OCI-LY1 (cell line): ENCODE data around the gene PILRA.
A peak's percentile ranks its signal among the peaks of the same experiment; 100 is the strongest.
"Not testable (repeated sequence)": the region's sequence is repeated elsewhere in the genome, so short reads cannot be mapped to it uniquely, and the experiment has no call there.

Experiments used
- H2AFZ ChIP-seq: fragments of 200-600 bp; sonication (generic), shearing (Covaris generic); 2 replicates; pipeline ENCODE4 v1.6.0; 2014; ENCODE audit warnings: antibody characterized with exemption, mild to moderate bottlenecking, low read length
- H3F3A ChIP-seq: fragments of 200-600 bp; sonication (generic), shearing (Covaris generic); 2 replicates; pipeline ENCODE4 v1.6.0; 2014; ENCODE audit warnings: mild to moderate bottlenecking, antibody characterized with exemption, low read length, moderate library complexity; ENCODE audit not compliant: insufficient read depth
- H3K27ac ChIP-seq: fragments of 200-600 bp; sonication (generic); 2 replicates; pipeline ENCODE4 v1.5.1; 2014; ENCODE audit warnings: low read length, mixed run types, mild to moderate bottlenecking, low read depth; ENCODE audit not compliant: poor library complexity, severe bottlenecking
- H3K27me3 ChIP-seq: fragments of 200-600 bp; sonication (generic); 2 replicates; pipeline ENCODE4 v1.6.0; 2014; ENCODE audit warnings: antibody characterized with exemption, mild to moderate bottlenecking, low read length, moderate library complexity; ENCODE audit not compliant: insufficient read depth
- H3K36me3 ChIP-seq: fragments of 200-600 bp; sonication (generic); 2 replicates; pipeline ENCODE4 v1.6.1; 2014; ENCODE audit warnings: mild to moderate bottlenecking, antibody characterized with exemption, low read length, moderate library complexity, mixed read lengths; ENCODE audit not compliant: insufficient read depth
- H3K4me1 ChIP-seq: fragments of 200-600 bp; sonication (generic); 2 replicates; pipeline ENCODE4 v1.5.1; 2014; ENCODE audit warnings: mild to moderate bottlenecking, low read length, moderate library complexity; ENCODE audit not compliant: insufficient read depth, severe bottlenecking
- H3K4me2 ChIP-seq: fragments of 200-600 bp; sonication (generic), shearing (Covaris generic); 2 replicates; pipeline ENCODE4 v1.6.1; 2014; ENCODE audit warnings: low read length
- H3K4me3 ChIP-seq: fragments of 200-600 bp; sonication (generic); 2 replicates; pipeline ENCODE4 v1.5.1; 2014; ENCODE audit warnings: low read length, low read depth, mild to moderate bottlenecking, mixed read lengths; ENCODE audit not compliant: poor library complexity, severe bottlenecking
- H3K79me2 ChIP-seq: fragments of 200-600 bp; shearing (Covaris generic); 2 replicates; pipeline ENCODE4 v1.6.1; 2016; ENCODE audit warnings: mixed run types, low read length, mixed read lengths; ENCODE audit not compliant: insufficient read depth
- H3K9ac ChIP-seq: fragments of 200-600 bp; sonication (generic), shearing (Covaris generic); 2 replicates; pipeline ENCODE4 v1.6.1; 2014; ENCODE audit warnings: mild to moderate bottlenecking, low read length, mixed read lengths
- H3K9me2 ChIP-seq: fragments of 200-600 bp; sonication (generic), shearing (Covaris generic); 2 replicates; pipeline ENCODE4 v1.6.1; 2014; ENCODE audit warnings: low read depth, mild to moderate bottlenecking, low read length, mixed read lengths
- H3K9me3 ChIP-seq: fragments of 200-600 bp; shearing (Covaris generic); 2 replicates; pipeline ENCODE4 v1.6.1; 2014; ENCODE audit warnings: low read length, mixed read lengths
- H4K20me1 ChIP-seq: fragments of 200-600 bp; sonication (generic), shearing (Covaris generic); 2 replicates; pipeline ENCODE4 v1.6.0; 2016; ENCODE audit warnings: mild to moderate bottlenecking, low read length; ENCODE audit not compliant: insufficient read depth
- EZH2 ChIP-seq: fragments of 200-600 bp; sonication (generic), shearing (Covaris generic); IDR thresholded peaks from 2 replicates; pipeline ENCODE4 v1.8.0; 2017; ENCODE audit warnings: borderline replicate concordance, mixed run types, mild to moderate bottlenecking, antibody characterized with exemption, low read length, moderate library complexity, mixed read lengths
- TF ChIP-seq, protein P1 (sequence below): fragments of 200-600 bp; sonication (generic), shearing (Covaris generic); IDR thresholded peaks from 2 replicates; pipeline ENCODE4 v1.5.1; 2017; ENCODE audit warnings: mild to moderate bottlenecking, antibody characterized with exemption, low read length, moderate library complexity, mixed read lengths

The PILRA gene

DNA sequence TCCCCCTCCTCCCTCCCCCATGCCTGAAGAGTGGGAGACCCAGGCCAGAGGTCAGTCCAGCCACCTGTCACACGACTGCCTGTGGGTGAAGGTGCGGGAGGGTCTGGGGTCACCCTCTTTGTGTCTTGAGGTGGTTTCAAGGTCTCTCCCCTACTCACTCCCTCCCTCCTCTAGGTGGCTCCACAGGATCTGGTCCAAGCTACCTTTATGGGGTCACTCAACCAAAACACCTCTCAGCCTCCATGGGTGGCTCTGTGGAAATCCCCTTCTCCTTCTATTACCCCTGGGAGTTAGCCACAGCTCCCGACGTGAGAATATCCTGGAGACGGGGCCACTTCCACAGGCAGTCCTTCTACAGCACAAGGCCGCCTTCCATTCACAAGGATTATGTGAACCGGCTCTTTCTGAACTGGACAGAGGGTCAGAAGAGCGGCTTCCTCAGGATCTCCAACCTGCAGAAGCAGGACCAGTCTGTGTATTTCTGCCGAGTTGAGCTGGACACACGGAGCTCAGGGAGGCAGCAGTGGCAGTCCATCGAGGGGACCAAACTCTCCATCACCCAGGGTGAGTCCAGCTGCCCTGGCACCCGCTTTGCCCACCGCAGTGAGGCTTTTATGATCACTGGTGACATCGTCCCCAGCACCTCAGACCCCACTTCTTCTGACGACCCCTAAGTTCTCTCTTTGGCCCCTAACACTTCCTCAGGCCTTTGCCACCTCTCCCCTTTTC, 747 bp downstream of the PILRA start:
- H3F3A ChIP-seq, H3K27me3 ChIP-seq, H3K79me2 ChIP-seq, H2AFZ ChIP-seq, H3K4me3 ChIP-seq, H3K9me2 ChIP-seq, H3K4me2 ChIP-seq, H3K36me3 ChIP-seq, H3K9me3 ChIP-seq, H4K20me1 ChIP-seq, H3K9ac ChIP-seq, H3K27ac ChIP-seq: not testable (repeated sequence)
- peaks cover 19% of the 10 kb centered on the region for H3K4me1 ChIP-seq
- TF ChIP-seq, protein P1, sequence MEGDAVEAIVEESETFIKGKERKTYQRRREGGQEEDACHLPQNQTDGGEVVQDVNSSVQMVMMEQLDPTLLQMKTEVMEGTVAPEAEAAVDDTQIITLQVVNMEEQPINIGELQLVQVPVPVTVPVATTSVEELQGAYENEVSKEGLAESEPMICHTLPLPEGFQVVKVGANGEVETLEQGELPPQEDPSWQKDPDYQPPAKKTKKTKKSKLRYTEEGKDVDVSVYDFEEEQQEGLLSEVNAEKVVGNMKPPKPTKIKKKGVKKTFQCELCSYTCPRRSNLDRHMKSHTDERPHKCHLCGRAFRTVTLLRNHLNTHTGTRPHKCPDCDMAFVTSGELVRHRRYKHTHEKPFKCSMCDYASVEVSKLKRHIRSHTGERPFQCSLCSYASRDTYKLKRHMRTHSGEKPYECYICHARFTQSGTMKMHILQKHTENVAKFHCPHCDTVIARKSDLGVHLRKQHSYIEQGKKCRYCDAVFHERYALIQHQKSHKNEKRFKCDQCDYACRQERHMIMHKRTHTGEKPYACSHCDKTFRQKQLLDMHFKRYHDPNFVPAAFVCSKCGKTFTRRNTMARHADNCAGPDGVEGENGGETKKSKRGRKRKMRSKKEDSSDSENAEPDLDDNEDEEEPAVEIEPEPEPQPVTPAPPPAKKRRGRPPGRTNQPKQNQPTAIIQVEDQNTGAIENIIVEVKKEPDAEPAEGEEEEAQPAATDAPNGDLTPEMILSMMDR = peak; percentile 49

DNA sequence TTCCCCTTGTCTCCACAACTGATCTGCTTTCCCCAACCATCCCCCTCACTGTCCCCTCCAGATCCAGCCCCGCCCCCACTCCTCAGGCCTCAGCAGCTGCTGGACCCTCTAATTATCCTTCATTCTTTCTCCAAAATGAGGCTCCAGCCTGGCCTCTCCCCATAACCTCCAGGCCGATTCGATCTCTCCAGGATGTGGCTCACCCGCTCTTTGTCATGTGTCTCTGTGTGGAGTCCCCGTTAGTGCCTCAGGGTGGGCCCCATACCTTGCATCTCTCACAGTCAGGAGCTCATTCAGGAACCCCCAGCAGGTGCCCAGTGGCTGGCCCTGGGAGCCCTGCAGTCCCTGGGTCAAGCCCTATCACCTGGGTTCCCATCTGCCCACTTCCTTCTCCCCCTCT, 1.3 kb downstream of the PILRA start:
- H3F3A ChIP-seq = no peaks in the 10 kb centered on the region
- peaks cover 13% of the 10 kb centered on the region for H3K4me1 ChIP-seq
- H3K9me3 ChIP-seq = no peaks in the 10 kb centered on the region
- no peak overlapping the region for H2AFZ ChIP-seq
- H3K27ac ChIP-seq = no peak overlapping the region
- H3K4me3 ChIP-seq = no peak overlapping the region
- no peaks in the 10 kb centered on the region for H4K20me1 ChIP-seq
- no peak for TF ChIP-seq EZH2
- TF ChIP-seq, protein P1 = no peak
- 0 out of 2 replicates have a peak, but pooled peaks cover 9% of the 10 kb centered on the region for H3K27me3 ChIP-seq
- H3K4me2 ChIP-seq = no peak overlapping the region
- H3K9ac ChIP-seq = no peak overlapping the region
- H3K9me2 ChIP-seq = no peaks in the 10 kb centered on the region
- no peaks in the 10 kb centered on the region for H3K36me3 ChIP-seq
- no peaks in the 10 kb centered on the region for H3K79me2 ChIP-seq

DNA sequence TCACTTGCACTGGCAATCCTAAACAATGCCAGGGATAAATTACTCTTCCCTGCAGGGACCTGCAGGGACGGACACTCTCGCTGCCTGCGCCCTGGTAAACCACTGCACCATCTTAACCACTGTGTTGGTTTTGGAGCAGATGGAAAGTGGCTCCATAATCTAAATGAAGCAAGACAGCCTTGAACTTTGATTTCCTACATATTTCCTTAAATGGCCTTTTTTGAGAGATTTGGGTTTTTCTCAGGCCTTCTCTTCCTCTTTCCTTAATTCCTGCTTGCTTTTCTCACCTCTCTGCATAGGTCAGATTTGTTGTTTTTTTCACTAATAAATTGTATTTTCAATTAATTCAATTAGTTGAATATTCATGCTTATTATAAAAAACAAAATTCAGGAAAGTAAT, 2.8 kb downstream of the PILRA start:
- TF ChIP-seq, protein P1 = no peak
- no peak for TF ChIP-seq EZH2
- Histone ChIP-seq H3K79me2 (no peaks in the 10 kb centered on the region), H3K9me2 (no peaks in the 10 kb centered on the region), H3K27me3 (0 out of 2 replicates have a peak, but pooled peaks cover 9% of the 10 kb centered on the region), H3F3A (no peaks in the 10 kb centered on the region), H4K20me1 (no peaks in the 10 kb centered on the region), H3K9me3 (no peaks in the 10 kb centered on the region), H3K9ac (no peak overlapping the region), H2AFZ (no peak overlapping the region), H3K27ac (no peak overlapping the region), H3K4me3 (no peak overlapping the region), H3K4me1 (peaks cover 3% of the 10 kb centered on the region), H3K4me2 (no peak overlapping the region), H3K36me3 (no peaks in the 10 kb centered on the region)
